Hypothalamus (tissue), 51 donors: ENCODE data around the gene RPL7A.
A peak's percentile ranks its signal among the peaks of the same experiment; 100 is the strongest.

Experiments
- DNase-seq, 51 donors: peaks; one replicate each; lab custom pipeline; 2025; lab: John Stamatoyannopoulos, UW

The RPL7A gene

GRCh38 chr9:133346021-133346785, 1.8 kb upstream of the RPL7A start:
- no peak for DNase-seq

- peak in 11 of 51 donors; percentile 43 to 65 (median 52) for DNase-seq
These were observed 468 bp upstream of the RPL7A start for GRCh38 chr9:133347515-133347984.

- no peak for DNase-seq
These were observed 928 bp downstream of the RPL7A start for GRCh38 chr9:133348718-133349573.

DNA sequence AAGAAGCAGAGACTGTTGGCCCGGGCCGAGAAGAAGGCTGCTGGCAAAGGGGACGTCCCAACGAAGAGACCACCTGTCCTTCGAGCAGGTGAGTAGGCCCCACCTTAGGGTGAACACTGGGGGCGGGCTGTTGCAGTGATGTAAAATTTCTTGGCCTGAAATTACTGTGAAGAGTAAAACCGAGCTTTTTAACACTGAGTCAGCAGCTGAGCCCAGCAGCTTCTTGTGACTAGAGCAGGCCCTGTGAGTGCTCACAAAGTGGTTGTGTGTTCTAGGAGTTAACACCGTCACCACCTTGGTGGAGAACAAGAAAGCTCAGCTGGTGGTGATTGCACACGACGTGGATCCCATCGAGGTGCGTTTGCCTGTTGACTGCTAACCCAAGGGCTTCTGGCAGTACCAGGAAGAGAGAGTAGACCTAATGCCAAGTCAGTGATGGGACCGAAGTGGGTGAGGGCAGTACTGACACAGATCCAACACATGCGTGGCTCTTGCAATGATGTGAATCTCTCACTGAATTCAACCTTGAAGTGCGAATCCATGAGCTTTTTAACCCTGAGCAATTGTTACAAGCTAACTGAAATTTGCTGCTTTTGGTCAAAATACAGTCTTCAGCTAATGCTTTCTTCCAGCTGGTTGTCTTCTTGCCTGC, 2.1 kb downstream of the RPL7A start:
- no peak for DNase-seq

GRCh38 chr9:133351526-133351907, 3.5 kb downstream of the RPL7A start:
- DNase-seq = no peak

GRCh38 chr9:133351908-133352634, 4.1 kb downstream of the RPL7A start:
- DNase-seq = peak in 4 of 51 donors; percentile 5 to 26 (median 12)

DNA sequence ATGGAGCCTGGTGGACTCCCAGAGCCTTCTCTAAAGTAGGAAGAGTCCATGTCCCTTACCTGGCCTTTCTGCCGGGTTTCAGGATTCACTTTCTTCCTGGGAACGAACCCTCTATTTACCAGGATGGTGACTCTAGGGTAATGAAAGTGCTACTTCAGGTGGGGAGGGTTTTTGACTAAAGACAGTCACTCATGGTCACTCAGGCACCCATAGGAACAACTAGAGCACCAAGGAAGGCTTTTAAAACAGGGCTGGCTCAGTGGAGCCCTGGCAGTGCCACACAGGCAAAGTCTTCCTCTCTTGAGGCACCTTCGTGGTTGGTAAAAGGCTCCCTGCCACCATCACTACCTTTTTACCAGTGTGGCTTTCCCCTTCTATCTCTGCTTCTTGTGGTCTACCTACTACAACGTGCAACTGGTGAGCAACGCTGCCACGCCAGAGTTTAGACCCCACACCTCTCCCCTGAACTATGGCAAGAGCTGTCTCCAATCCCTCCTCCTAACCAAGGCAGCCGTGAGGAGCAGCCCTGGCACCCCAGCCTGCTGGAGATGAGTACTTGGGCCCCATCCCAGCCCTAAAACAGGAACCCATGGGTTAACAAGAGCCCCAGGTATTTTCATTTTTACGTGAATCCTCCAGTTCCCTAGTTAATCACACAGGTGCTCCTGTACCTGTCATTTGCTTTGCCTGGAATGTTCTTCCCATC, 4.8 kb downstream of the RPL7A start:
- DNase-seq = no peak

DNA sequence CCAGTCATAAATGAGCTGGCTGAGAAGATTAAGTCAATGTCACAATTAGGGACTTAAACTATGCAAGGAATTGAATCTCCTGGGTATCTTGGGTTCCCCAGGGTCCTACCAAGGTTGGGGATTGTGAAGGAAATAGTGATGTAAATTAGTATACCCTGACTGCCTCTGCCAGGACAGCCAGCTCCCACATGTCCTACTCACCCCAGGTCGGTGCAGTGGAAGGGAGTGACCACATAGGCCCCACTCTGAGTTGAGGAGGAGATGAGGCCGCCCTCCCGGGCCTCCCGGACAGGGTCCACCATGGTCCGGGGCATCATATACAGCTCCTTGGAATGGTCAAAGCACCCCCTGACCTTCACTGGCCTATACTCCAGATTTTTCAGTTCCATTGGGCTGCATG, 5.5 kb downstream of the RPL7A start:
- DNase-seq = no peak

GRCh38 chr9:133354766-133355165, 6.7 kb downstream of the RPL7A start:
- no peak for DNase-seq

GRCh38 chr9:133355881-133356357, 7.9 kb downstream of the RPL7A start:
- no peak for DNase-seq

- peak in 50 of 51 donors; percentile 19 to 90 (median 70) for DNase-seq
These were observed 8.5 kb downstream of the RPL7A start, which contains the start of the genes SURF1 and SURF2 for GRCh38 chr9:133356391-133357091. SURF1 (minus strand) TSS chr9:133356487; CDS start chr9:133356453, 34 bp downstream. SURF2 (plus strand) TSS chr9:133356550; CDS start chr9:133356593, 43 bp downstream.

DNA sequence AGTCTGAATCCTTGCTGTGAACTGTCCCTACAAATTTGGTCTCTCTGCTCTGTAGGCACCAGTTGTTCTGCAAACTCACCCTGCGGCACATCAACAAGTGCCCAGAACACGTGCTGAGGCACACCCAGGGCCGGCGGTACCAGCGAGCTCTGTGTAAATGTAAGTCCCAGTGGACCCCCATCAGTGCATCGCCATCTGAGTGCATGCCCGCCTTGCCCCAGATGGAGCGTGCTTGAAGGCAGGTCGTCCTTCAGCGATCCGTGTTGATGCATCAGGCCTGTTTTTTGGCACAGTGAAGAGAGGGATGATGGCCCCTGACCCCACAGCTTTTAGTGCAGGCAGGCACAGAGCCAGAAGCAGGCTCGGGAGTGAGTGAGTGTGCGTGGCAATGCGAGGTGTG, 9.6 kb downstream of the RPL7A start:
- no peak for DNase-seq

DNA sequence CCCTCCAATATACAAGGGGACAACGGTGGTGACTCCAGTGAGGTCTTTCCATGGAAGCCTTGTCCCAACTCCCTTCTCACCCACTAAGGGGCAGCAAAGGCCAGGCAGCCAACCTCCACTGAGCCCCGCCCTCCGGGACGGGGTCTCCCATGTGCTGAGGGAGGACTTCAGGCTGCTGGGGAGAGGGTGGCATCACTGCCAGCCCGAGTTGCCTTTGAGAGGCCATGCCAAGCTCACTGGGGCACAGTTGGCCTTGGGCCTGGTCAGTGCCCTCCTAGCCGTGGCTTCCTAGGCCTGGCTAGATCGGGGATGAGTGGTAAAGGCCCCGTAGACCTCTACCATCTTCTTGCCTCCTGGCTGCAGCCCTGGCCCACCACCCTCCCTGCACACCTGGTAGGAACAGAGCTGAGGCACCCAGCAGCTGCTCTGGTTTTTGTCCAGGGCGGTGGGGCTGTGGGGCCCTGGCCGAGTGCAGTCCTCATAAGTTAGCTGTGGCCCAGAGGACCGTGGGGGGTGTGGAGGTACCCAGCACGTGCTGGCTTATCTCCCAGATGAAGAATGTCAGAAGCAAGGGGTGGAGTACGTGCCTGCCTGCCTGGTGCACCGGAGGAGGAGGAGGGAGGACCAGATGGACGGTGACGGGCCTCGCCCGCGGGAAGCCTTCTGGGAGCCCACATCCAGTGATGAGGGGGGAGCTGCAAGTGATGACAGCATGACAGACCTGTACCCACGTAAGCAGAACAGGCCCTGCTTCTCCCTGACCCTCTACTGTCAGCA, 11.6 kb downstream of the RPL7A start:
- peak in 2 of 51 donors; percentile 10 to 38 for DNase-seq

- no peak for DNase-seq
These were observed 12.7 kb downstream of the RPL7A start for GRCh38 chr9:133360400-133361393.

DNA sequence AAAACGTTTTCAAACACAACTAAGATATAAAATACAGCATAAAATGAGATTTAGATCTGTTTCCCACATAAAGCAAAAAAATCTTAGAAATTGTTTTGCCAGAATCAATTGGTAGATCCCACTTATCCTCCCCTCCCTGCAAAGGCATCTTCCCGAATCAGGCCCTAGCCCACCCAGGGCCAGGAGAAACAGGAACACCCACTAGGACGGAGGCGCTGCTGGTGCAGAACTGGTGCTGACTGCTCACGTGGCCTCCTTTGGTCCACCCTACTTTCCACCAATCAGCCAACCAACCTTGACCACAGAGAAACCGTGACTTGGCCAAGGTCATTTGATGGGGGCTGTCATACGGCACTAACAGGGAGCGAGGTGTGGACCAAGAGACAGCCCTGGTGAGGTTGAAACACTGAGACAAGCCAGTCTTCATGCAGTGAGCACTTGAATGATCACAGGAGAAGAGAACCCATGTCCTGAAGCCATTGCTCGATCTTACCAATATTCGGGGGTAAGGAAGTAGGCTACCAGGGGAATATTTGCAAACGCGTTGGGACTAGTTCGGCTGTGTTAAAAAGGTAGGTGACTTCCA, 13.6 kb downstream of the RPL7A start:
- no peak for DNase-seq

- no peak for DNase-seq
These were observed 14.5 kb downstream of the RPL7A start for GRCh38 chr9:133362359-133363044.
